C4-2B (cell line): Measurements from ENCODE around the gene GNG4.

Experiments
- CTCF ChIP-seq: fragments of 450-650 bp; conservative IDR thresholded peaks from 2 replicates; pipeline ENCODE4 v1.5.1; 2017; ENCODE audit warnings: mild to moderate bottlenecking
- ZFX ChIP-seq: fragments of 450-650 bp; IDR thresholded peaks from 2 replicates; pipeline ENCODE4 v1.6.1; 2017

GRCh38 chr1:235582130-235582529, 67.5 kb downstream of the GNG4 start:
- no peak for TF ChIP-seq CTCF
- no peak for TF ChIP-seq ZFX
